SK-MEL-5 (cell line): Measurements from ENCODE around the gene ACADS. TPM values are rescaled to one million over a fixed set of nuclear protein-coding genes. Genes with fewer than 3 reads are reported as not detected.

ENCODE experiments used
- DNase-seq: peaks from one replicate; pipeline ENCODE4 v3.0.0-alpha.2; 2016; ENCODE audit warnings: low read depth, low spot score
- in situ Hi-C: cut with HindIII; loops from 2 replicates; pipeline ENCODE4 v1.10.0; 2016; ENCODE audit warnings: low sequenced_read_pairs, high pct_unique_total_duplicates, low pct_unique_long_range_greater_than_20kb
- polyA plus RNA-seq, 2 experiments: library from polyadenylated mRNA; depleted of rRNA; stranded (reverse); fragments of >200 nt; gene quantifications; 2 replicates each; pipeline ENCODE4 v1.2.3, GENCODE V29; 2015
- total RNA-seq: library from RNA; depleted of rRNA; stranded (reverse); fragments of >200 nt; shearing (Covaris generic); gene quantifications from 2 replicates; pipeline ENCODE4 v1.2.3, GENCODE V29; 2014; rRNA removed

The ACADS gene, protein sequence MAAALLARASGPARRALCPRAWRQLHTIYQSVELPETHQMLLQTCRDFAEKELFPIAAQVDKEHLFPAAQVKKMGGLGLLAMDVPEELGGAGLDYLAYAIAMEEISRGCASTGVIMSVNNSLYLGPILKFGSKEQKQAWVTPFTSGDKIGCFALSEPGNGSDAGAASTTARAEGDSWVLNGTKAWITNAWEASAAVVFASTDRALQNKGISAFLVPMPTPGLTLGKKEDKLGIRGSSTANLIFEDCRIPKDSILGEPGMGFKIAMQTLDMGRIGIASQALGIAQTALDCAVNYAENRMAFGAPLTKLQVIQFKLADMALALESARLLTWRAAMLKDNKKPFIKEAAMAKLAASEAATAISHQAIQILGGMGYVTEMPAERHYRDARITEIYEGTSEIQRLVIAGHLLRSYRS
- 10.5 and 11.2 TPM in 2 replicates for total RNA-seq
- 9.9 and 11.8 TPM in 2 replicates for polyA plus RNA-seq (2015; cell fraction: cytosol; rRNA removed)
- 87.4 and 89.6 TPM in 2 replicates for polyA plus RNA-seq (2015; cell fraction: nucleus; rRNA removed)

GRCh38 chr12:120725659-120726509 lies at the start of gene ACADS:
ACADS (plus strand) TSS chr12:120725826; CDS start chr12:120725886, 60 bp downstream.
- in situ Hi-C loops, result no loop called here
- DNase-seq, result peak; percentile 86

DNA sequence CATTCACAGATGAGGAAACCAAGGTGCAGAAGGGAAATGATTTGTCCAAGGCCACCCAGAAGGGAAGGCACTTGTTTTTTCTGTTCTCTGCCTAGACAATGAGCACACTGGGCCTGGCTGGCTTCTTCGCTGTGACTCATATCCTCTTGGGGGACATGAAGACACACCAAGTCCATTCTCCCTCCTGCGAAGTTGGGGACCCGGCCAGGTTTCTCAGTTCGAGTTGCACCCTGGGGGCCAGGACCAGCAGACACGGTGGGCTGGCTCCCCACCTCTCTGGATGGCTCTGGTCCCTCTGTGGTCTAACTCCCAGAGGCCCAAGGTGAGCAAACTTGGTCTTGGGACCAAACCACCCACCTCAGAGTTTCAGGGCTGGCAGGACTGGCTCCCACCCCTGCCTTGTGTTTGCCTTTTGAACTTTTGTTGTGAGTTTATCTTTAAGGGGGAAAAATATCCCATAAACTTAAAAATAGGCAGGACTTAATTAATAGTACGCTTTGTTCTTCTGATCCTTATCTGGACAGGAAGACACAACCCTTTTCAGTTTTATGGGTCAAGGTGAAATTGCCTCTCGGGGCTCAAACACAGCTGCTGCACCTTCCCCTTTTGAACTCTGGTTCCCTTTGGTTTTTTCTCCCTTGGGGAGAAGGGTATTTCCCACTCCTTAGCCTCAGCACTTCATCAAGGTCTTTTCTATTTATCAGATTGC lies 47.7 kb upstream of the ACADS start:
- in situ Hi-C loops, result no loop called here

GRCh38 chr12:120678572-120678971 lies 47.1 kb upstream of the ACADS start:
- in situ Hi-C loops, result no loop called here
- DNase-seq, result no peak

More for the DNA sequence above, 47.7 kb upstream of the ACADS start:
- no peak for DNase-seq

DNA sequence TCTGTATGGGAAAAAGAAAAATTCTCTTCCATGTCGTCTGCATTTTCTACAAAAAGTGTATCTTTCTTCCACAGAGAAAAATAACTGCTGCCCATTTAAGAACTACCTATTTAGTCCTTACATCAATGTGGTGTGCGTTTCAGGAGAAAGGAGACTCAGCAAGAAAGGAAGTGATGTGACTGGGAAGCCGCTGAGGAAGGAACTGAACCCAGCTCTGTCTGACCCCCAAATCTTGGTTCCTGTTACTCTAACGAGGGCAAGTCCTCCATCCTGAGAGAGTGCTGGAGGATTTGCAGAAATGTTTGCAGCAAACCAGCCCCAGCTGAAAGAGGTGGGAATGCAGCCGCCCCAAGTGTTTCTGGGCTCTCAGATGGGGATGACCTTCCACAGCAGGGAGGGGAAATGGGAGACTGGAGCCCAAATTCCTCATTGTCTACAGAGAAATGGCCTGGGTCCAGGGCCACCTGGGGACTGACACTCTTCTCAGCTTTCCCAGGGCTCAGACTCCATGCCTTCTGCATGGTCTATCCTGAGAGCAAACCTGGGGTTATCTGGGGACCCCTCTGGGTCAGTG lies 45.4 kb upstream of the ACADS start:
- no peak for DNase-seq
- in situ Hi-C loops, result no loop called here

GRCh38 chr12:120684523-120684932 lies 41.1 kb upstream of the ACADS start:
- DNase-seq, result peak; percentile 82
- in situ Hi-C loops, result no loop called here

DNA sequence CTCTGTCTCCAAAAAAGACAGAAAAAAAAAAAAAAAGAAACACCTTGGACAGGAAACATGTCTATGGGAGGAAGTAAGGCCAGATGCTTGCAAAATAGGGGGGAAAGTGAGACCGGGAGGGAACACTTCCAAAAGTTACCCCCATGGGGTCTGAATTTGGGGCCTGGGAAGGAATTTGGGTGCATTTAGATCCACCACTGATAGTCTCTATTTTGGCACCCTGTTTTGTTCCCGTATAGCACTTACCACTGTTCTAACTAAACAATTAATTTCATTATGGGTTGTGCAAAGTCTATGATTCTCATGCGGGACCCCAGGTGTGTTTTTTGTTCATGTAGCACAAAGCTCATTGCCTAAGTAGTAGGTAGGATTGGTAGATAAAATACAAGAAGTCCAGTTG lies 40.1 kb upstream of the ACADS start:
- no peak for DNase-seq
- in situ Hi-C loops, result no loop called here

DNA sequence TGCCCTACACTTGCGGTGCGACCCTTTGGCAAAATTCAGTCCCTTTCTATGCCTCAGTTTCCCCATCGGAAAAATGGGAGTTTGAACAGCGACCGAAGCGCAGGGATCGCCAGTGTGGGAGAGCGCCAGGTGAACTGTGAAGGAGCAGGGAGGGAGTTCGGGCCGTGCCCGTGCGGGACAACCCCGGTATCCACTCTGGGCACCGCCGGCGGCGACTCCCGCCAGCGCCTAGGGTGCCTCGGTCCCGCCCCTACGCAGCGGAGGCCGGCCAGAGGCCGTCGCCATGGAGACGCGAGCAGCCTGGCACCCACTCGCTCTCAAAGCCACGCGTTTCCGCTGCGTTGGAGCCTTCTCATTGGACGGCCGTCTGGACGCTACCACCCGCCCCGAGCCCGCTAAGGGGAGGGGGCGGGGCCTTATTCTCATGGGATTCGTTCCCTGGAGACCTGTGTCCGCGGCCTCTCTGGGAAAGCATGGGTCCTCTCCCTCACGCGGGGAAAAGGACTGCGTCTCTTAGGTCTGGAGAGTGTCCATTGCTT lies 39.4 kb upstream of the ACADS start:
- DNase-seq, result peak; percentile 98
- in situ Hi-C loops, result no loop called here

DNA sequence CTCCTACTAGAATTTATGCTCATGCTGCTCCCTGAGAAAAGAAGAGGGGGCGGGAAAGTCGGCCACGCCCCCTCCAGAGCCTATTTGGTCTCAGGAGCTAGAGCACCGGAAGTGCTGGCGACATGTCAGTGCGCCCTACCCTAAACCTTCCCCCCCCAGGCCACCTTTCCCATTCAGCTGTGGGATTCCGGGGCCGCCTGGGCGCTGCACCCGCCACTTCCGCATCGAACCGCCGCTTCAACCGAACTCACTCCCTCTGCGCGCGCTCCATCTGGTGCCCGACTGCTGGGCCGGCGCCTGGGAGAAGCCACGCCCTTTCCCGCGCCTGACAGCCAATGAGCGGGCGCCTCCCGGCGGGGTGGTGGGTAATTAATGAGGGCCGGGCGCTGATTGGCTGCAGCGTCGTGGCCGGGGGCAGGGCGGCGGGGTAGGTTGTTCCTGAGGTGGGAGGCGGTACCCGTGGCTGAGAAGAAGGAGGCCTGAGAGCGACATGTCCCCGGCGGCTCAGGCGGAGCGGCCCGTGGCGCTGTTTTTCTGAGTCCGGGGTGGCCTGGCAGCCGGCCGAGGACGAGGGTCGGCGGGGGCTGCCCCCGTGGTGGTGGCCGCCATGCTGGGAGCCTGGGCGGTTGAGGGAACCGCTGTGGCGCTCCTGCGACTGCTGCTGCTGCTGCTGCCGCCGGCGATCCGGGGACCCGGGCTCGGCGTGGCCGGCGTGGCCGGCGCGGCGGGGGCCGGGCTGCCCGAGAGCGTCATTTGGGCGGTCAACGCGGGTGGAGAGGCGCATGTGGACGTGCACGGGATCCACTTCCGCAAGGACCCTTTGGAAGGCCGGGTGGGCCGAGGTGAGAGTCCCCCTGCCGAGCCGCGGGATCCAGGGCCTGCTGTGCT lies 38.7 kb upstream of the ACADS start, which contains the start of gene MLEC:
Gene MLEC (plus strand): TSS at position 460 of the 888 bp plus-strand sequence. CDS start 148 bp downstream, at position 608.
- in situ Hi-C loops, result no loop called here
- DNase-seq, result peak; percentile 97

DNA sequence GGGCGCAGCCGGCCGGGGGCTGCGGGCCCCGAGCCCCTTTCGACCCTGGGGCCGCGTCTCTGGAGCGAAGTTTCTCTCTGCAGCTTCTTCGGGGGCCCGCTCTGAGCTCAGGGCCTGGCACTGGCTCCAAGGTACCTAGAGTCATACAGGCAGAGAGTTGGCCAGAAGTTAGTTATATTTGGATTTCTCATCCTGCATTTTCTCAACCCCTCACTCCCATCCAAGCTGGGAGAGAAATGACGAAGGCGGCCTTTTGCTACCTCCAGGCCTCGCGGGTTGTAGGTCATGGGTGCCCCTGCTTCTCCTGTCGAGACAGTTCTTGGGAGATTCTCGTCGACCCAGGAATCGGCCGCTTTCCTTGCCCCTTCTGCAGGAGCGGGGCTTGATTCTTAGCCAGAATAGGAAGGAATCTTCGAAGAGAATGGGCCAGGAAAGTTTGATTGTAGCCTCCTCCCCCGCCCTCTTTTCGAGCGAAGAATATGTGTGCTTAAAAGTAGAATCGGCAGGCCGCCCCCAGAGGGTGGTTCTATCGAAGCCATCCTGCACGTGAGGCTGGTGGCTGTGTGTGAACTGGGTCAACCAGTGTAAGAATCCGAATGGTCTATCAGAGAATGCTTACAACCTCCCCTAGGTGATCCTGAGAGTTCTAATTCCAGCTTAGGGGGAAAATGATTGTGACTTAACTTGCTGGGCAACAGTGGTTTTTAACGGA lies 37.9 kb upstream of the ACADS start:
- in situ Hi-C loops, result no loop called here
- DNase-seq, result no peak

GRCh38 chr12:120688527-120689071 lies 37.0 kb upstream of the ACADS start:
- in situ Hi-C loops, result no loop called here
- DNase-seq, result no peak

- no peak for DNase-seq
- in situ Hi-C loops, result no loop called here
These were observed 36.1 kb upstream of the ACADS start for GRCh38 chr12:120689397-120690082.

DNA sequence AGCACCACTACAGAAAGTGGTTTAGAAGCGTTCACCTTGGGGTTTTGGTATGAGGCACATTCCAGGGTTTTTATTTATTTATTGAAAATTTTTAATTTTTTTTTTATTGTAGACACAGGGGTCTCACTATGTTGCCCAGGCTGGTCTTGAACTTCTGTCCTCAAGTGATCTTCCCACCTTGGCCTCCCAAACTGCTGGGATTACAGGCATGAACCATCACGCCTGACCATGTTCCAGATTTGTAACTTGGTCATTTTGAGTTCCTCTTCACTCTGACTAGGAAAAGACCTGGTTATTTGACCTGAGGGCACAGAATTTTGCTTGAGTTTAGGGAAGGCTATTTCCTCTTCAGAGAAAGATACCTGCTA lies 35.6 kb upstream of the ACADS start:
- in situ Hi-C loops, result no loop called here
- no peak for DNase-seq

GRCh38 chr12:120690978-120691377 lies 34.6 kb upstream of the ACADS start:
- no peak for DNase-seq
- in situ Hi-C loops, result no loop called here

DNA sequence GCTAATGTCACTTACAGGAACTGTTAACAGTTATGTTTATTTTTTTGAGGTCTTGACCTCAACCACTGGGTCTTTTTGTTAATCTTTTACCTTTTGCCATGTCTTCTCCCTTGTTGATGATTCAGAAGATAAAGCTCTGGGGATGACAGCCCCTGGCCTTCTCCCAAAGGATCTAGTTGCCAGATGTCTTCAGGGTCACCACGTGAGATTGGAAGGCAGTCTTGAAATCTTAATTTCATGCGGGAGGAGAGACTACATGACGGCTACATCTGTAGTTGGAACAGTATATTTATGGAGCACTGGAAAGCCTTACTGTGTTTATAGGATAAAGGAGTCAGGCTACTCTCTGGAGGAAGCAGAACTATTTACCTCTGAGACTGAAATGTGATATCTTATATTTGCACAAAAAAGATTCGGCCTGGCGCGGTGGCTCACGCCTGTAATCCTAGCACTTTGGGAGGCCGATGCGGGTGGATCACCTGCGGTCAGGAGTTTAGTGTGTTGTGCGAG lies 33.0 kb upstream of the ACADS start:
- DNase-seq, result no peak

GRCh38 chr12:120693848-120694247 lies 31.8 kb upstream of the ACADS start:
- in situ Hi-C loops, result no loop called here
- DNase-seq, result no peak

More for the DNA sequence above, 33.0 kb upstream of the ACADS start:
- in situ Hi-C loops, result no loop called here
